Loucy (cell line): ENCODE measurements around the gene GTPBP4.
"Not testable (repeated sequence)": the region's sequence is repeated elsewhere in the genome, so short reads cannot be mapped to it uniquely, and the experiment has no call there.

Experiments used
- H2AFZ ChIP-seq: fragments of 200-600 bp; sonication (generic); 2 replicates; pipeline ENCODE4 v1.6.0; 2016; ENCODE audit warnings: antibody characterized with exemption, mild to moderate bottlenecking, low read length, moderate library complexity
- H3F3A ChIP-seq: fragments of 200-600 bp; 2 replicates; pipeline ENCODE4 v1.6.0; 2016; ENCODE audit warnings: antibody characterized with exemption, low read depth, mild to moderate bottlenecking
- H3K27me3 ChIP-seq: fragments of 200-600 bp; sonication (generic); 2 replicates; pipeline ENCODE4 v1.6.1; 2014; ENCODE audit warnings: low read length, mild to moderate bottlenecking; ENCODE audit not compliant: insufficient read depth, poor library complexity, severe bottlenecking
- H3K36me3 ChIP-seq: fragments of 200-600 bp; sonication (generic); 2 replicates; pipeline ENCODE4 v1.6.1; 2016; ENCODE audit warnings: low read length; ENCODE audit not compliant: insufficient read depth
- H3K4me1 ChIP-seq: fragments of 200-600 bp; sonication (generic); 2 replicates; pipeline ENCODE4 v1.5.1; 2014; ENCODE audit warnings: low read length, mild to moderate bottlenecking; ENCODE audit not compliant: insufficient read depth, poor library complexity, severe bottlenecking
- H3K4me2 ChIP-seq: fragments of 200-600 bp; sonication (generic); 2 replicates; pipeline ENCODE4 v1.6.0; 2014; ENCODE audit warnings: antibody characterized with exemption, low read length, low read depth, mild to moderate bottlenecking; ENCODE audit not compliant: poor library complexity, severe bottlenecking
- H3K4me3 ChIP-seq: fragments of 200-600 bp; sonication (generic); 2 replicates; pipeline ENCODE4 v1.5.1; 2014; ENCODE audit warnings: low read length, mild to moderate bottlenecking, mixed read lengths; ENCODE audit not compliant: poor library complexity, severe bottlenecking
- H3K79me2 ChIP-seq: fragments of 200-600 bp; sonication (generic); 2 replicates; pipeline ENCODE4 v1.6.1; 2014; ENCODE audit warnings: low read length; ENCODE audit not compliant: insufficient read depth
- H3K9ac ChIP-seq: fragments of 200-600 bp; sonication (generic); 2 replicates; pipeline ENCODE4 v1.6.0; 2014; ENCODE audit warnings: mild to moderate bottlenecking, low read depth, low read length, moderate library complexity; ENCODE audit not compliant: poor library complexity, severe bottlenecking
- H3K9me2 ChIP-seq: fragments of 200-600 bp; sonication (generic); replicated peaks from 2 replicates; pipeline ENCODE4 v1.6.1; 2016; ENCODE audit warnings: low read depth, low read length, mixed read lengths
- H3K9me3 ChIP-seq: fragments of 200-600 bp; sonication (generic); 2 replicates; pipeline ENCODE4 v1.6.1; 2014; ENCODE audit warnings: mild to moderate bottlenecking, antibody characterized with exemption, low read length, low read depth; ENCODE audit not compliant: insufficient read depth
- H4K20me1 ChIP-seq: fragments of 200-600 bp; sonication (generic); 2 replicates; pipeline ENCODE4 v1.6.0; 2014; ENCODE audit warnings: antibody characterized with exemption, low read length, mild to moderate bottlenecking; ENCODE audit not compliant: insufficient read depth, poor library complexity, severe bottlenecking
- CTCF ChIP-seq: fragments of 200-600 bp; sonication (generic); conservative IDR thresholded peaks from 2 replicates; pipeline ENCODE4 v1.5.1; 2014; ENCODE audit warnings: mild to moderate bottlenecking, antibody characterized with exemption, low read length
- EZH2phosphoT487 ChIP-seq: fragments of 200-600 bp; IDR thresholded peaks from 2 replicates; pipeline ENCODE4 v1.6.1; 2018; ENCODE audit warnings: antibody characterized with exemption, mild to moderate bottlenecking, moderate library complexity, borderline replicate concordance

GTPBP4 gene

GRCh38 chr10:1006573-1006972 is 18.3 kb downstream of the GTPBP4 start:
- no peaks in the 10 kb centered on the region for H3K4me1 ChIP-seq
- H4K20me1 ChIP-seq: no peaks in the 10 kb centered on the region
- TF ChIP-seq CTCF (no peak), EZH2phosphoT487 (no peak)
- H3K4me3 ChIP-seq: no peak overlapping the region
- peaks cover 96% of the 10 kb centered on the region for H3K36me3 ChIP-seq
- no peak overlapping the region for H3K9ac ChIP-seq
- no peaks in the 10 kb centered on the region for H3F3A ChIP-seq
- peaks cover 18% of the 10 kb centered on the region for H3K79me2 ChIP-seq
- peaks cover 10% of the 10 kb centered on the region; the same call in 1 of the 2 replicates for H3K9me3 ChIP-seq
- H3K9me2 ChIP-seq: no peaks in the 10 kb centered on the region
- H3K4me2 ChIP-seq: no peak overlapping the region
- H2AFZ ChIP-seq: no peak overlapping the region
- H3K27me3 ChIP-seq: no peaks in the 10 kb centered on the region

GRCh38 chr10:1007583-1007982 is 19.3 kb downstream of the GTPBP4 start:
- H3K36me3 ChIP-seq: peaks cover 97% of the 10 kb centered on the region

GRCh38 chr10:1009071-1009494 is 20.8 kb downstream of the GTPBP4 start:
- H3K4me2 ChIP-seq: no peak overlapping the region
- no peaks in the 10 kb centered on the region for H4K20me1 ChIP-seq
- no peaks in the 10 kb centered on the region for H3F3A ChIP-seq
- TF ChIP-seq EZH2phosphoT487: no peak
- no peak for TF ChIP-seq CTCF
- H3K4me1 ChIP-seq: no peaks in the 10 kb centered on the region
- H3K9me3 ChIP-seq: no peaks in the 10 kb centered on the region
- peaks cover 1% of the 10 kb centered on the region; the same call in 1 of the 2 replicates for H3K79me2 ChIP-seq
- peaks cover 92% of the 10 kb centered on the region for H3K36me3 ChIP-seq
- H3K9me2 ChIP-seq: no peaks in the 10 kb centered on the region
- H3K9ac ChIP-seq: no peak overlapping the region
- H2AFZ ChIP-seq: no peak overlapping the region
- no peaks in the 10 kb centered on the region for H3K27me3 ChIP-seq
- no peak overlapping the region for H3K4me3 ChIP-seq

More at GRCh38 chr10:1007583-1007982, 19.3 kb downstream of the GTPBP4 start:
- Histone ChIP-seq H3F3A (no peaks in the 10 kb centered on the region), H3K4me1 (no peaks in the 10 kb centered on the region), H3K9me3 (peaks cover 4% of the 10 kb centered on the region; the same call in 1 of the 2 replicates), H3K79me2 (peaks cover 12% of the 10 kb centered on the region), H3K4me3 (no peak overlapping the region), H3K27me3 (no peaks in the 10 kb centered on the region), H4K20me1 (no peaks in the 10 kb centered on the region), H3K9ac (no peak overlapping the region), H3K9me2 (no peaks in the 10 kb centered on the region), H2AFZ (no peak overlapping the region), H3K4me2 (no peak overlapping the region)
- TF ChIP-seq CTCF (no peak), EZH2phosphoT487 (no peak)

- not testable (repeated sequence) for H3K9me3 ChIP-seq, H3K4me3 ChIP-seq, H3K4me1 ChIP-seq, H3K9ac ChIP-seq, H3K9me2 ChIP-seq, H3F3A ChIP-seq, H4K20me1 ChIP-seq, H3K79me2 ChIP-seq, H3K4me2 ChIP-seq, H3K27me3 ChIP-seq, H2AFZ ChIP-seq
- peaks cover 90% of the 10 kb centered on the region for H3K36me3 ChIP-seq
Observed at GRCh38 chr10:1009947-1010346, 21.7 kb downstream of the GTPBP4 start.
